Tibial artery (tissue), 4 donors: Measurements from ENCODE around the gene ACOT6.

ENCODE experiments used
- DNase-seq, 2 donors: peaks; one replicate each; pipeline ENCODE4 v3.0.0-alpha.2; 2019
- H3K27ac ChIP-seq, 2 donors: fragments of 200-600 bp; sonication (generic) in 1 of 2; 1 replicate in 1 of 2; 2 replicates in 1 of 2; pipeline ENCODE4 v1.5.1; 2018 to 2019; ENCODE audit warnings: mild to moderate bottlenecking in 1 of 2
- H3K27me3 ChIP-seq, 2 donors: fragments of 200-600 bp; sonication (generic) in 1 of 2; one replicate each; pipeline versions ENCODE4 v1.5.1 to v1.6.0; 2016 to 2019
- H3K36me3 ChIP-seq, 3 donors: fragments of 200-600 bp; sonication (generic) in 2 of 3; one replicate each; pipeline ENCODE4 v1.5.1; 2016 to 2019; ENCODE audit warnings: mild to moderate bottlenecking in 2 of 3
- H3K4me1 ChIP-seq, 4 donors: fragments of 200-600 bp; sonication (generic) in 2 of 4; 1 replicate in 3 of 4; 2 replicates in 1 of 4; pipeline ENCODE4 v1.5.1; 2016 to 2019
- H3K4me3 ChIP-seq, 2 donors: fragments of 200-600 bp; sonication (generic) in 1 of 2; 1 replicate in 1 of 2; 2 replicates in 1 of 2; pipeline ENCODE4 v1.5.1; 2018 to 2019; ENCODE audit warnings: mild to moderate bottlenecking in 2 of 2
- H3K9me3 ChIP-seq, 3 donors: fragments of 200-600 bp; sonication (generic) in 1 of 3; one replicate each; pipeline ENCODE4 v1.5.1; 2016 to 2019
- CTCF ChIP-seq, 2 experiments: fragments of 200-600 bp in 1 of 2; fragments of 450-650 bp in 1 of 2; IDR thresholded peaks; one replicate each; pipeline ENCODE4 v1.5.1; 2017 to 2019; ENCODE audit warnings: antibody characterized with exemption in 2 of 2, mild to moderate bottlenecking in 1 of 2, moderate library complexity in 1 of 2
- intact Hi-C: fragments of 100-400 bp; cut with DNase I; formaldehyde crosslinking; loops from one replicate; pipeline ENCODE4 v1.15.0; 2023; ENCODE audit warnings: low total_unique reads

The ACOT6 gene

GRCh38 chr14:73619524-73619923 lies 7.2 kb downstream of the ACOT6 start:
- TF ChIP-seq CTCF (IDR thresholded peaks at IDR 0.05) = no peak
- intact Hi-C loops = no loop called here
- H3K36me3 ChIP-seq = no peaks in the 10 kb centered on the region

GRCh38 chr14:73620268-73620667 lies 8.0 kb downstream of the ACOT6 start:
- intact Hi-C loops = no loop called here
- no peak for TF ChIP-seq CTCF (IDR thresholded peaks at IDR 0.05)
- H3K4me3 ChIP-seq = no peak overlapping the region

More at GRCh38 chr14:73619524-73619923, 7.2 kb downstream of the ACOT6 start:
- no peaks in the 10 kb centered on the region for H3K4me1 ChIP-seq
- H3K4me3 ChIP-seq = no peak overlapping the region
- no peaks in the 10 kb centered on the region for H3K9me3 ChIP-seq
- H3K27me3 ChIP-seq = no peaks in the 10 kb centered on the region
- H3K27ac ChIP-seq = no peak overlapping the region
- no peak for DNase-seq

GRCh38 chr14:73623504-73624054 lies 11.3 kb downstream of the ACOT6 start:
- Histone ChIP-seq H3K4me1 (no peaks in the 10 kb centered on the region), H3K27ac (no peak overlapping the region), H3K36me3 (no peaks in the 10 kb centered on the region), H3K9me3 (no peaks in the 10 kb centered on the region), H3K27me3 (no peaks in the 10 kb centered on the region), H3K4me3 (no peak overlapping the region)
- DNase-seq = no peak
- intact Hi-C loops = no loop called here
- TF ChIP-seq CTCF (IDR thresholded peaks at IDR 0.05) = no peak

More at GRCh38 chr14:73620268-73620667, 8.0 kb downstream of the ACOT6 start:
- Histone ChIP-seq H3K36me3 (no peaks in the 10 kb centered on the region), H3K9me3 (no peaks in the 10 kb centered on the region), H3K4me1 (no peaks in the 10 kb centered on the region), H3K27me3 (no peaks in the 10 kb centered on the region), H3K27ac (no peak overlapping the region)
- DNase-seq = no peak

GRCh38 chr14:73625706-73626105 lies 13.4 kb downstream of the ACOT6 start:
- intact Hi-C loops = no loop called here
- DNase-seq = no peak
- Histone ChIP-seq H3K27me3 (no peaks in the 10 kb centered on the region), H3K27ac (no peak overlapping the region), H3K4me3 (no peak overlapping the region), H3K4me1 (no peaks in the 10 kb centered on the region), H3K9me3 (no peaks in the 10 kb centered on the region), H3K36me3 (no peaks in the 10 kb centered on the region)
- TF ChIP-seq CTCF (IDR thresholded peaks at IDR 0.05) = no peak

GRCh38 chr14:73627151-73627558 lies 14.8 kb downstream of the ACOT6 start:
- TF ChIP-seq CTCF (IDR thresholded peaks at IDR 0.05) = no peak
- no peak for DNase-seq
- Histone ChIP-seq H3K36me3 (no peaks in the 10 kb centered on the region), H3K4me1 (no peaks in the 10 kb centered on the region), H3K27me3 (no peaks in the 10 kb centered on the region), H3K4me3 (no peak overlapping the region), H3K9me3 (no peaks in the 10 kb centered on the region), H3K27ac (no peak overlapping the region)
- intact Hi-C loops = no loop called here
